Suprapubic skin (tissue), 4 donors: Measurements from ENCODE around the gene PGP. TPM values are rescaled to one million over a fixed set of nuclear protein-coding genes. Genes with fewer than 3 reads are reported as not detected.

Source experiments
- DNase-seq, 2 donors: peaks; one replicate each; pipeline ENCODE4 v3.0.0-alpha.2; 2019; ENCODE audit warnings: low spot score in 2 of 2
- H3K27ac ChIP-seq: fragments of 200-600 bp; sonication (generic); one replicate; pipeline ENCODE4 v1.5.1; 2019
- H3K27me3 ChIP-seq: fragments of 200-600 bp; sonication (generic); one replicate; pipeline ENCODE4 v1.5.1; 2019
- H3K36me3 ChIP-seq: fragments of 200-600 bp; sonication (generic); one replicate; pipeline ENCODE4 v1.5.1; 2019
- H3K4me1 ChIP-seq: fragments of 200-600 bp; sonication (generic); one replicate; pipeline ENCODE4 v1.5.1; 2019
- H3K4me3 ChIP-seq: fragments of 200-600 bp; sonication (generic); one replicate; pipeline ENCODE4 v1.5.1; 2019; ENCODE audit warnings: mild to moderate bottlenecking
- H3K9me3 ChIP-seq: fragments of 200-600 bp; sonication (generic); one replicate; pipeline ENCODE4 v1.5.1; 2019
- EP300 ChIP-seq: sonication (generic); formaldehyde crosslinking; IDR thresholded peaks from one replicate; pipeline ENCODE4 v1.6.1; 2017; ENCODE audit warnings: antibody characterized with exemption
- POLR2A ChIP-seq, 2 donors: fragments of 450-650 bp; IDR thresholded peaks; one replicate each; pipeline ENCODE4 v1.6.1; 2017; ENCODE audit warnings: antibody characterized with exemption in 2 of 2, mild to moderate bottlenecking in 2 of 2, moderate library complexity in 2 of 2
- POLR2AphosphoS5 ChIP-seq, 3 donors: sonication (generic); formaldehyde crosslinking; IDR thresholded peaks; one replicate each; pipeline ENCODE4 v1.6.1; 2017; ENCODE audit warnings: antibody characterized with exemption in 3 of 3
- WGBS: methylation state at CpG from one replicate; pipeline ENCODE4 v1.1.5; 2018; 5-methylcytosine and 5-hydroxymethylcytosine counted together
- total RNA-seq, 4 donors: library from RNA; depleted of rRNA; stranded (reverse); fragments of >200 nt; gene quantifications; one replicate each; pipeline ENCODE4 v1.1.0, GENCODE V29; 2016
- TF ChIP-seq, protein P1 (sequence below), 2 donors: fragments of 200-600 bp in 1 of 2; fragments of 450-650 bp in 1 of 2; sonication (generic) in 1 of 2; IDR thresholded peaks; one replicate each; pipeline ENCODE4 v1.5.1; 2016 to 2019; ENCODE audit warnings: antibody characterized with exemption in 2 of 2, mild to moderate bottlenecking in 1 of 2, moderate library complexity in 1 of 2

The PGP gene
- total RNA-seq, 4 donors from 2014 or later = 6.8 to 9.5 (median 7.6) TPM

DNA sequence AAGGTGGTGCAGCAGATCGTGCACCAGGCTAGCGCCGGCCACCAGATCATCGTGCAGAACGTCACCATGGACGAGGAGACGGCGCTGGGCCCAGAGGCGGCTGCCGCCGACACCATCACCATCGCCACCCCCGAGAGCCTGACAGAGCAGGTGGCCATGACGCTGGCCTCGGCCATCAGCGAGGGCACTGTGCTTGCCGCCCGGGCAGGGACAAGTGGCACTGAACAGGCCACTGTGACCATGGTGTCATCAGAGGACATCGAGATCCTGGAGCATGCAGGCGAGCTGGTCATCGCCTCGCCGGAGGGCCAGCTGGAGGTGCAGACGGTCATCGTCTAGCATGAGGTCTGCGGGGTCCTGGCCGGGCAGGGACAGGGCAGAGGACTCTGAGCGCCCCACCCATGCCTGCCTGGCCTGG, 20.6 kb upstream of the PGP start:
- H3K9me3 ChIP-seq = no peaks in the 10 kb centered on the region
- no peak overlapping the region for H3K4me3 ChIP-seq
- peaks cover 19% of the 10 kb centered on the region for H3K27me3 ChIP-seq
- H3K36me3 ChIP-seq = peaks cover 58% of the 10 kb centered on the region
- H3K4me1 ChIP-seq = peaks cover 39% of the 10 kb centered on the region
- TF ChIP-seq, protein P1, sequence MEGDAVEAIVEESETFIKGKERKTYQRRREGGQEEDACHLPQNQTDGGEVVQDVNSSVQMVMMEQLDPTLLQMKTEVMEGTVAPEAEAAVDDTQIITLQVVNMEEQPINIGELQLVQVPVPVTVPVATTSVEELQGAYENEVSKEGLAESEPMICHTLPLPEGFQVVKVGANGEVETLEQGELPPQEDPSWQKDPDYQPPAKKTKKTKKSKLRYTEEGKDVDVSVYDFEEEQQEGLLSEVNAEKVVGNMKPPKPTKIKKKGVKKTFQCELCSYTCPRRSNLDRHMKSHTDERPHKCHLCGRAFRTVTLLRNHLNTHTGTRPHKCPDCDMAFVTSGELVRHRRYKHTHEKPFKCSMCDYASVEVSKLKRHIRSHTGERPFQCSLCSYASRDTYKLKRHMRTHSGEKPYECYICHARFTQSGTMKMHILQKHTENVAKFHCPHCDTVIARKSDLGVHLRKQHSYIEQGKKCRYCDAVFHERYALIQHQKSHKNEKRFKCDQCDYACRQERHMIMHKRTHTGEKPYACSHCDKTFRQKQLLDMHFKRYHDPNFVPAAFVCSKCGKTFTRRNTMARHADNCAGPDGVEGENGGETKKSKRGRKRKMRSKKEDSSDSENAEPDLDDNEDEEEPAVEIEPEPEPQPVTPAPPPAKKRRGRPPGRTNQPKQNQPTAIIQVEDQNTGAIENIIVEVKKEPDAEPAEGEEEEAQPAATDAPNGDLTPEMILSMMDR (IDR thresholded peaks at IDR 0.05) = no peak
- WGBS = no CpG with 5 or more reads among the region's 28 CpGs
- DNase-seq = peak in 1 of 2 donors; percentile 64
- H3K27ac ChIP-seq = no peak overlapping the region

DNA sequence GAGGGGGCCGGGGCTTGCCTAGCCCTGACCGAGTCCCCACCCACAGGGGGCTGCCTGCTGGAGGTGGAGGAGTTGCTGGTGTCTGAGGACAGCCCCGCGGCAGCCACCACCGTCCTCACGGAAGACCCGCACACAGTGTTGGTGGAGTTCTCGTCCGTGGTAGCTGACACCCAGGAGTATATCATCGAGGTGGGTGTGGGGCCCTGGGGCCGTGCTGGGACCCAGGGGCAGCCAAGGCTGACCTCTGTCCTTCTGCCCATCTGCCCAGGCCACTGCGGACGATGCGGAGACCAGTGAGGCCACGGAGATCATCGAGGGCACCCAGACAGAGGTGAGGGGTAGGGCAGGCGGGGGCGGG, 20.2 kb upstream of the PGP start:
- H3K27ac ChIP-seq = no peak overlapping the region
- H3K9me3 ChIP-seq = no peaks in the 10 kb centered on the region
- DNase-seq = no peak
- peaks cover 19% of the 10 kb centered on the region for H3K27me3 ChIP-seq
- peaks cover 61% of the 10 kb centered on the region for H3K36me3 ChIP-seq
- H3K4me3 ChIP-seq = no peak overlapping the region
- H3K4me1 ChIP-seq = peaks cover 39% of the 10 kb centered on the region
- TF ChIP-seq POLR2A (IDR thresholded peaks at IDR 0.05) (no peak), EP300 (no peak), POLR2AphosphoS5 (IDR thresholded peaks at IDR 0.05) (no peak)
- TF ChIP-seq, protein P1 (IDR thresholded peaks at IDR 0.05) = no peak
- WGBS = 69% methylated on average over 2 of the region's 18 CpGs

DNA sequence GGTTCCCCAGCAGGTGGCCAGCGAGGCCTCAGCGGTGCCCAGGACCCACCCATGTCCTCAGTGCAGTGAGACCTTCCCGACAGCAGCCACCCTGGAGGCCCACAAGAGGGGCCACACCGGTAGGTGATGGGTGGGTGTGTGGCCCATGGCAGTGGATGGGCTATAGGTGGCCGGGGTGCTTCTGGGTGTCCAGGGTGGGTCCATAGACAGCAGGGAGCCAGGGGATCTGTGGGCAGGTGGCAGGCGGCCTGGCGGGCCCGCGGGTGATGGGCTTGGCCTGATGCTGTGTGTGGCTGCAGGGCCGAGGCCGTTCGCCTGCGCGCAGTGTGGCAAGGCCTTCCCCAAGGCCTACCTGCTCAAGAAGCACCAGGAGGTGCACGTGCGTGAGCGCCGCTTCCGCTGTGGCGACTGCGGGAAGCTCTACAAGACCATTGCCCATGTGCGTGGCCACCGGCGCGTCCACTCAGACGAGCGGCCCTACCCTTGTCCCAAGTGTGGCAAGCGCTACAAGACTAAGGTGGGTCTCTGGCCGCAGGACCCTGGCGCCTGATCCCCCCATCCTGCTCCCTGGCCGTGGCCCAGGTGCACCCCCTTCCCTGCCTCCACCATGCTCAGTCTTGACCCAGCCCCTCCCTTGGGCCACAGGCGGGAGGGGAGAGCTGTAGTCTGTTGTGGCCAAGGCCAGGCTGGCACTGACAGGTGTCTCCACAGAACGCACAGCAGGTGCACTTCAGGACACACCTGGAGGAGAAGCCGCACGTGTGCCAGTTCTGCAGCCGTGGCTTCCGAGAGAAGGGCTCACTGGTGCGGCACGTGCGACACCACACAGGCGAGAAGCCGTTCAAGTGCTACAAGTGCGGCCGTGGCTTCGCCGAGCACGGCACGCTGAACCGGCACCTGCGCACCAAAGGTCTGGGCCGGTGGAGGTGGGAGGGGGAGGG, 19.5 kb upstream of the PGP start:
- Histone ChIP-seq H3K27me3 (peaks cover 19% of the 10 kb centered on the region), H3K27ac (no peak overlapping the region), H3K9me3 (no peaks in the 10 kb centered on the region), H3K36me3 (peaks cover 64% of the 10 kb centered on the region), H3K4me3 (no peak overlapping the region), H3K4me1 (peaks cover 39% of the 10 kb centered on the region)
- 96% methylated on average over 13 of the region's 51 CpGs for WGBS
- DNase-seq = peak in 1 of 2 donors; percentile 62
- TF ChIP-seq, protein P1 (IDR thresholded peaks at IDR 0.05) = no peak
- no peak for TF ChIP-seq POLR2A (IDR thresholded peaks at IDR 0.05)
- no peak for TF ChIP-seq POLR2AphosphoS5 (IDR thresholded peaks at IDR 0.05)
- TF ChIP-seq EP300 = no peak

DNA sequence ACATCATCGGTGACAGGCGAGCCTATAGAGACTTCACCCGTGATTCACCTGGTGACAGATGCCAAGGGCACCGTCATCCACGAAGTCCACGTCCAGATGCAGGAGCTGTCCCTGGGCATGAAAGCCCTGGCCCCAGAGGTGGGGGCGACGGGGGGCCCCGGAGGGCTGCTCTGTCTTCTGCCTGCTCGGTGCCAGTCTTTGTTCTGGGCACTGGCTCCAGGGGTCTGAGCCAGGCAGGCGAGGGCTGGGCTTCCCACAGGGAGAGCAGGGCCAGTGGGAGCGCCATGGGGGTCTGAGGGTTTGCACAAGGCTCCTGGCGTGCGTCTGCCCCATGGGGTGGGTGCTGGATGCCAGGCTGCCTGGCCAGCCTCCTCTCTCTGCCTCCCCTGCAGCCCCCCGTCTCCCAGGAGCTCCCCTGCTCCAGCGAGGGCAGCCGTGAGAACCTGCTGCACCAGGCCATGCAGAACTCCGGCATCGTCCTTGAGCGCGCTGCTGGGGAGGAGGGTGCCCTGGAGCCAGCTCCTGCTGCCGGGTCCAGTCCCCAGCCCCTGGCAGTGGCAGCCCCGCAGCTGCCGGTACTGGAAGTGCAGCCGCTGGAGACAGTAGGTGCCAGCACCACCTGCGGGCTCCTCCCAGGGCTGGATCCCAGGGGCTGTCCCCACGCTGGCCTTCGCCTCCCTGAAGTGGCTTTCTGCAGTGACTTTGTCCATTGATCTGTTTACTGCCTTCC, 18.6 kb upstream of the PGP start:
- Histone ChIP-seq H3K27ac (no peak overlapping the region), H3K4me1 (peaks cover 34% of the 10 kb centered on the region), H3K27me3 (peaks cover 19% of the 10 kb centered on the region), H3K4me3 (no peak overlapping the region), H3K36me3 (peaks cover 74% of the 10 kb centered on the region), H3K9me3 (no peaks in the 10 kb centered on the region)
- peak in 1 of 2 donors; percentile 62 for DNase-seq
- TF ChIP-seq, protein P1 (IDR thresholded peaks at IDR 0.05) = no peak
- TF ChIP-seq POLR2A (IDR thresholded peaks at IDR 0.05) (no peak), POLR2AphosphoS5 (IDR thresholded peaks at IDR 0.05) (no peak), EP300 (no peak)
- WGBS = 100% methylated on average over 5 of the region's 28 CpGs
